Colonic mucosa (tissue), 4 donors: ENCODE results near the gene CNTNAP5. TPM values are rescaled to one million over a fixed set of nuclear protein-coding genes. Genes with fewer than 3 reads are reported as not detected.

Experiments used
- DNase-seq: peaks from one replicate; pipeline ENCODE4 v3.0.0-alpha.2; 2020
- H3K27ac ChIP-seq: fragments of 200-600 bp; one replicate; pipeline ENCODE4 v1.8.0; 2021
- H3K27me3 ChIP-seq: fragments of 200-600 bp; one replicate; pipeline ENCODE4 v1.8.0; 2021
- H3K36me3 ChIP-seq: fragments of 200-600 bp; one replicate; pipeline ENCODE4 v1.8.0; 2021
- H3K4me1 ChIP-seq: fragments of 200-600 bp; one replicate; pipeline ENCODE4 v1.8.0; 2021; ENCODE audit warnings: mild to moderate bottlenecking
- H3K4me3 ChIP-seq: fragments of 200-600 bp; one replicate; pipeline ENCODE4 v1.8.0; 2021
- H3K9ac ChIP-seq, 2 donors: one replicate each; pipeline ENCODE4 v1.7.0; 2013; ENCODE audit warnings: control low read depth in 2 of 2, low read depth in 2 of 2, low read length in 2 of 2
- H3K9me3 ChIP-seq: fragments of 200-600 bp; one replicate; pipeline ENCODE4 v1.8.0; 2021
- intact Hi-C: fragments of 100-400 bp; cut with DNase I; formaldehyde crosslinking; loops from one replicate; pipeline ENCODE4 v1.14.1; 2022
- total RNA-seq, 2 donors: library from RNA; stranded (reverse); fragmentation: NEBNext Ultra II Directional in 1 of 2; extraction: Animal tissue kit (Norgen Biotek cat#: 25700) in 1 of 2; gene quantifications; one replicate each; pipeline ENCODE4 v1.2.1, GENCODE V29; 2021
- TF ChIP-seq, protein P1 (sequence below): fragments of 200-600 bp; IDR thresholded peaks from one replicate; pipeline ENCODE4 v1.8.0; 2022; ENCODE audit warnings: antibody characterized with exemption, mild to moderate bottlenecking
- donor health status: healthy.
- donor health status: DM: no; HTN: no; CAD: no.
- donor health status: DM: no; HTN: no; CAD: no.

The CNTNAP5 gene
- total RNA-seq, 2 donors from 2014 or later = 0.35 TPM; not detected in 1

DNA sequence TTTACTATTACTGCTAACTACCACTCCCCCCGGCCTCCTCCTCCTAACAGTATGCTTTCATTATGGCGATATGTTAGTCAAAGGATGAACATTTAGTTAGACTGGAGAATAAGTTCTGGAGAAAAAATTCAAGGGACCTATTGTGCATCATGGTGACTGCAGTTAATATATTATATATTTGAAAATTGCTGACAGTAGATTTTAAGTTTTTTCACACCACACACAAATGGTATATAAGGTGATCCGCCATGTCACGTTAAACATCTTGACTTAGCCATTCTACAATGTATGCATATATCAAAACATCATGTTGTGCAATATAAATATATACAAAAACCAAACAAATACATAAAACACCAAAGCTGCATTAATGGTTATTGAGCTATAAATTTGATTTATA is 873.7 kb downstream of the CNTNAP5 start:
- H3K9ac ChIP-seq = no peak overlapping the region
- H3K27ac ChIP-seq = no peak overlapping the region
- DNase-seq = no peak
- no peak overlapping the region for H3K4me3 ChIP-seq
- no peaks in the 10 kb centered on the region for H3K36me3 ChIP-seq
- no peaks in the 10 kb centered on the region for H3K4me1 ChIP-seq
- H3K27me3 ChIP-seq = no peaks in the 10 kb centered on the region
- H3K9me3 ChIP-seq = no peaks in the 10 kb centered on the region
- intact Hi-C loops = no loop called here
- TF ChIP-seq, protein P1, sequence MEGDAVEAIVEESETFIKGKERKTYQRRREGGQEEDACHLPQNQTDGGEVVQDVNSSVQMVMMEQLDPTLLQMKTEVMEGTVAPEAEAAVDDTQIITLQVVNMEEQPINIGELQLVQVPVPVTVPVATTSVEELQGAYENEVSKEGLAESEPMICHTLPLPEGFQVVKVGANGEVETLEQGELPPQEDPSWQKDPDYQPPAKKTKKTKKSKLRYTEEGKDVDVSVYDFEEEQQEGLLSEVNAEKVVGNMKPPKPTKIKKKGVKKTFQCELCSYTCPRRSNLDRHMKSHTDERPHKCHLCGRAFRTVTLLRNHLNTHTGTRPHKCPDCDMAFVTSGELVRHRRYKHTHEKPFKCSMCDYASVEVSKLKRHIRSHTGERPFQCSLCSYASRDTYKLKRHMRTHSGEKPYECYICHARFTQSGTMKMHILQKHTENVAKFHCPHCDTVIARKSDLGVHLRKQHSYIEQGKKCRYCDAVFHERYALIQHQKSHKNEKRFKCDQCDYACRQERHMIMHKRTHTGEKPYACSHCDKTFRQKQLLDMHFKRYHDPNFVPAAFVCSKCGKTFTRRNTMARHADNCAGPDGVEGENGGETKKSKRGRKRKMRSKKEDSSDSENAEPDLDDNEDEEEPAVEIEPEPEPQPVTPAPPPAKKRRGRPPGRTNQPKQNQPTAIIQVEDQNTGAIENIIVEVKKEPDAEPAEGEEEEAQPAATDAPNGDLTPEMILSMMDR = no peak

DNA sequence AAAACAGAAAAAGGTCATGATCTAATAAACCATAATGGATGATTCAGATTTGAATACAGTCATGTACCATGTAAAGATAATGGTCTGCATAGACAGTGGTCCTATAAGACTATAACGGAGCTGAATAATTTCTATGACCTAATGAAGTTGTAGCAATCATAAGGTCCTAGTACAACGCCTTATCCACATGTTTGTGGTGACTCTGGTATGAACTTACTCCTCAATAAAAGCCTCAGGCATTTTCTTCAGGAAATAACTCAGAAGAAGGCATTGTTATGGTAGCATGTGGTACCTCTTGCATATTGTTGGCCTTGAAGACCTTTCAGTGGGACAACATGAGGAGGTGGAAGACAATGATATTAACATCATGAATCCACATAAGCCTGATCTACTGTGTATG is 883.3 kb downstream of the CNTNAP5 start:
- H3K4me3 ChIP-seq = no peak overlapping the region
- no peak for DNase-seq
- no peak overlapping the region for H3K27ac ChIP-seq
- no peaks in the 10 kb centered on the region for H3K9me3 ChIP-seq
- H3K36me3 ChIP-seq = no peaks in the 10 kb centered on the region
- H3K9ac ChIP-seq = no peak overlapping the region
- H3K4me1 ChIP-seq = no peaks in the 10 kb centered on the region
- intact Hi-C loops = no loop called here
- no peaks in the 10 kb centered on the region for H3K27me3 ChIP-seq
- TF ChIP-seq, protein P1 = no peak

DNA sequence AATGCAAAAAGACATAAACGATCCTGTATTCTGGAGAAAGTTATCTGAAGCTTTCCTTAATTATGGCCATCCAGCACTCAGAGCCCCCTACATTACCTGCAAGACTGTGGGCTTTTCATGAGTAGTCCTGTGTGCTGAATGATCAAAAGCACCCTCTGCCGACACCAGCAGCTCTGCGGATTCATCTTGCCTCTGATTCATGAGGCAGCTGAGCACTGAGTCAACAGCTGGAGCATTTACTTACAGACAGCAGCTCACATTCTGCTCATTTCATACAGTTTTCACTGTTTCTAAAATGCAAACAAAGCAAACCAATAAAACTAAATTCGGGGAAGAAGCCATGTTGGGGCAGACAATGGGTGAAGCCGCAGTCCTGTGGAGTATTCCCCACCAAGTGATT is 886.5 kb downstream of the CNTNAP5 start:
- TF ChIP-seq, protein P1 = no peak

DNA sequence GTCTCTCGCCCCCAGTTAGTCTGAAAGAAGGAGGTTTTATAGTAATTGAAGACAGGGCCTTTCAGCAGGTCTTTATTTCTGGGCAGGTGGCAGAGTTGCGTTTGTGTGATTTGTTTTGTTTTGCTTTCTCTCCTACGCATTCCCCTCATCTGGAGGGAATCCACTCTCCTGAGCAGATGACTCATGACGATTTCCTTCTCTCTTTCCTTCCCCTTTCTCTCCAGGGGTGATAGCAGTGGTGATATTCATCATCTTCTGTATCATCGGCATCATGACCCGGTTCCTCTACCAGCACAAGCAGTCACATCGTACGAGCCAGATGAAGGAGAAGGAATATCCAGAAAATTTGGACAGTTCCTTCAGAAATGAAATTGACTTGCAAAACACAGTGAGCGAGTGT is 888.8 kb downstream of the CNTNAP5 start:
- no peak for DNase-seq
- no peaks in the 10 kb centered on the region for H3K36me3 ChIP-seq
- no peaks in the 10 kb centered on the region for H3K4me1 ChIP-seq
- intact Hi-C loops = no loop called here
- H3K27ac ChIP-seq = no peak overlapping the region
- H3K9me3 ChIP-seq = no peaks in the 10 kb centered on the region
- H3K9ac ChIP-seq = no peak overlapping the region
- TF ChIP-seq, protein P1 = no peak
- H3K27me3 ChIP-seq = no peaks in the 10 kb centered on the region
- H3K4me3 ChIP-seq = no peak overlapping the region

More for the DNA sequence above, 886.5 kb downstream of the CNTNAP5 start:
- Histone ChIP-seq H3K4me3 (no peak overlapping the region), H3K4me1 (no peaks in the 10 kb centered on the region), H3K27me3 (no peaks in the 10 kb centered on the region), H3K9ac (no peak overlapping the region), H3K9me3 (no peaks in the 10 kb centered on the region), H3K36me3 (no peaks in the 10 kb centered on the region), H3K27ac (no peak overlapping the region)
- no peak for DNase-seq
- intact Hi-C loops = no loop called here

DNA sequence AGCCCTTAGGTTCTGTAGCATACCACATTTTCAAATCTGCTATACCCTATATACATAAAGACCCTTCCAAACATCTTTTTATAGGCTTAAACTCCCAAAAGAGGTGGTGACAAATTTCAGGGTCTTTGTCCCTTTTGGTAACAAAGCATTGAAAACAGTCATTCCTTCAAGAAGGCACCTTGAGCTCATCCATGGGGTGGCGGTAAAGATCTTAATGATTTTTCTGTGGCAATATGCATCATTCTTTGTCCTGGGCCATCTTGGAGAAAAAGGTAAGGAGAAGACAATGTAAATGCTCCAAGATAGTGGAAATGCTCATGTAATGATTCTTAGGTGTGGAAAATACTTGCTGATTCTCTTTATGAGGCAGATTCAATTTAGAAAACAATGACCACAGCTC is 890.5 kb downstream of the CNTNAP5 start:
- no peak overlapping the region for H3K27ac ChIP-seq
- DNase-seq = no peak
- no peaks in the 10 kb centered on the region for H3K9me3 ChIP-seq
- H3K4me3 ChIP-seq = no peak overlapping the region
- intact Hi-C loops = no loop called here
- H3K9ac ChIP-seq = no peak overlapping the region
- no peaks in the 10 kb centered on the region for H3K4me1 ChIP-seq
- TF ChIP-seq, protein P1 = no peak
- H3K27me3 ChIP-seq = no peaks in the 10 kb centered on the region
- H3K36me3 ChIP-seq = no peaks in the 10 kb centered on the region

DNA sequence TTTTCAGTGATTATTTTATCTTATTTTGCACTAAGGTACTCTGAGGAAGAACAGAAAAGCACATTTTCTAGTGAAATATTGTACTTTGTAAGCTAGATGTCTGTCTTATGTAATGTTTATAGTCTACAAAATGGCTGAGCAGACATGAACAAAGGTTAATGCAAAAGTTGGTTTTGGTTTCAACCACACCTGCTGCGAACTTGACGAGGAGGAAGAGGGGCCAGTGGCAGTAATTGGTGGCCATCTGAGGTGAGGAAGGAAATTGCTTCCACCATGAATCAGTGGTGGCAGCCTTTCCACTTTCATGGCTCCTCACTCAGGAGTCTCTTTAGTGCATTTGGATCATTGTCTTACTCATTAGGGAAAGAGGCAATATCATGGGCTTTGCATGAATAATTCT is 894.2 kb downstream of the CNTNAP5 start:
- H3K4me3 ChIP-seq = no peak overlapping the region
- DNase-seq = no peak
- no peak overlapping the region for H3K9ac ChIP-seq
- no peak overlapping the region for H3K27ac ChIP-seq
- no peaks in the 10 kb centered on the region for H3K36me3 ChIP-seq
- no peaks in the 10 kb centered on the region for H3K4me1 ChIP-seq
- H3K9me3 ChIP-seq = no peaks in the 10 kb centered on the region
- intact Hi-C loops = no loop called here
- TF ChIP-seq, protein P1 = no peak
- no peaks in the 10 kb centered on the region for H3K27me3 ChIP-seq
